ENCODE results near the gene PRKAG2.
"Not testable (repeated sequence)": the region's sequence is repeated elsewhere in the genome, so short reads cannot be mapped to it uniquely, and the experiment has no call there.

PRKAG2 gene

DNA sequence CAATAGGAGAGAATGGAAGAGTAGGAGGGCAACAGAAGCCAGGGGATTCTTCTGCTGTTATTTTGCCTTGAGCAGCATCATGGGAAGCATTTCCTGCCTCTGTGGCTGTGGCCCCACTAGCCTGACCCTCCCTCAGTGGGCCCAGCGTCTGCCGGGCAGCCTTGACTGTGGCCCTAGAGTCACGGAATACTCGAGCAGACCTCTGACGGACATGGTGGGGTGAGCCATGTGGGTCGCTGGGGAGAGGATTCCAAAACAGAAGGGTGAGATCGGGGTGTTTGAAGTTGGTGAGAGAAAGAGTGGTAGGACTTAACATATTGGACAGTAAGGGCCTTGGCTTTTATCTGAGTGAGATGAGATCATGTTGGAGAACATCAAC, 8.3 kb upstream of the PRKAG2 start:
- Histone ChIP-seq H3K9me3 (ENCODE audit: control insufficient read depth, low read length) (no peaks in the 10 kb centered on the region), H3K27me3 (ENCODE audit: control insufficient read depth, insufficient read depth, low read length, poor library complexity, severe bottlenecking) (no peaks in the 10 kb centered on the region), H3K27ac (ENCODE audit: insufficient read depth, low read depth, low read length, poor library complexity, severe bottlenecking) (no peak overlapping the region), H3K4me1 (ENCODE audit: control insufficient read depth, insufficient read depth, low read length) (peaks cover 5% of the 10 kb centered on the region), H3K4me3 (ENCODE audit: insufficient read depth, low read depth, low read length) (no peak overlapping the region), H3K36me3 (ENCODE audit: control insufficient read depth, insufficient read depth, low read length) (no peaks in the 10 kb centered on the region)
- 95% methylated on average over 7 of the region's 7 CpGs for WGBS, 2 experiments

DNA sequence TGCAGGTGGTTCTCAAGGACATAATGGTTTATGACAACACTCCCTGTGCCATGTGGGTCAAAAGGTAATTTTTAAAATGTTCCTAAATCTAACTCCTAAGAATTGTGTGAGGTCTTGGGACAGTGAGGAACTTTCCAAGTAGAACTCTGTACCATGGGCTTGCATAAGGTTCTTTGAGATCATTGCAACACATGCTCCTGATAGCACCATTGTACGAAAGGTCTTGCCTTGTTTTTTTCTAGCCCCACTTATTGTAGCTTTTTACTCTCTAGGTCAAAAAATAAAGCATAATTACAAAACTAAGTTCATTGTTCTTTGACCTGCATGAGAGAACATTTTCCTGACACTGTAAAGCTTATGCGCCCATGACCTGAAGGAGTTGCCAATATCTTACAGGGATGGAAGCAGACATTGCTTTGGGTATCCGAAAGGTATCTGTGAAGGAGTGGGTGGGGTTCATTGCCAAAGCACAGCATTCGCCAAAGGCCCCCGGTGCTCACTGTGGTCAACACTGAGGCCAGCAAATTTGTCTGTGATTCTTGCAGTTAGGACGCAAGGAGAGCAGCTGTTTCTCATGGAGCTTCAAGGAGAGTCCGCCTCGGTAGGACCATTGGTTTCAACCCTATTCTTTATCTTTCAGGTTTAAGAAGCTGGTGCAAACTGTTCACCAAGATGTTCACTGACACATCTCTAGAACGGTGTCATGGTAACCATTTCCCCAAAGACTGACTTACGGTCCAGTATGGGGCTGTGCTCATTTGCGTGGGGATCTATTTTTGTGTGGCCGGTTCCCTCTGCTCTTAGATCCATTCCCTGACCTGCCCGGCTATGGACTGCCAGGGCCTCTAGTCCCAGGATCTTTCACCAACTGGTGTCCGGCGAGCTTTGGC, 7.6 kb upstream of the PRKAG2 start:
- Histone ChIP-seq H3K4me1 (ENCODE audit: control insufficient read depth, insufficient read depth, low read length) (peaks cover 5% of the 10 kb centered on the region), H3K9me3 (ENCODE audit: control insufficient read depth, low read length) (no peaks in the 10 kb centered on the region), H3K4me3 (ENCODE audit: insufficient read depth, low read depth, low read length) (no peak overlapping the region), H3K36me3 (ENCODE audit: control insufficient read depth, insufficient read depth, low read length) (no peaks in the 10 kb centered on the region), H3K27ac (ENCODE audit: insufficient read depth, low read depth, low read length, poor library complexity, severe bottlenecking) (no peak overlapping the region), H3K27me3 (ENCODE audit: control insufficient read depth, insufficient read depth, low read length, poor library complexity, severe bottlenecking) (peaks cover 3% of the 10 kb centered on the region)
- 94 to 95% methylated on average over 15 of the region's 15 CpGs for WGBS, 2 experiments

DNA sequence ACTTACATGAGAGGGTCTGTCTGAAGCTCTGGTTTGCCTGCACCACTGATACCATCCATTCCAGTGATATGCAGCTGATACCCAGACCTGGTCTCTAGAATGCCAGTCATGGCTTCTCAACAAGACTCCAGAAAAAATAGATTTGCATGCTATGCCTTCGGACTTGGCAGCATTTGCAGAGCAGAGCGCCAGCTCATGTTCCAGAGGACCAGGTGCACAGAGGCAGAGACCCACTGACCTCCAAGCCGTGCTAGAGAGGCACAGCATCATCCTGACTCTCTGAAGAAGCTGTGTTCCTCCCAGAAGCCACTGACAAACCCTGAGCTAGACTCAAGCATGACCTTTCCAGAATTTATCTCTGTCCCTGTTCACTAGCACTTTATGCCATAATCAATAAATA, 6.9 kb upstream of the PRKAG2 start:
- H3K4me1 ChIP-seq (ENCODE audit: control insufficient read depth, insufficient read depth, low read length) = peaks cover 5% of the 10 kb centered on the region
- no peaks in the 10 kb centered on the region for H3K36me3 ChIP-seq (ENCODE audit: control insufficient read depth, insufficient read depth, low read length)
- WGBS, 2 experiments = 91% methylated on average over 3 of the region's 3 CpGs
- peaks cover 10% of the 10 kb centered on the region for H3K27me3 ChIP-seq (ENCODE audit: control insufficient read depth, insufficient read depth, low read length, poor library complexity, severe bottlenecking)
- no peak overlapping the region for H3K4me3 ChIP-seq (ENCODE audit: insufficient read depth, low read depth, low read length)
- H3K27ac ChIP-seq (ENCODE audit: insufficient read depth, low read depth, low read length, poor library complexity, severe bottlenecking) = no peak overlapping the region
- H3K9me3 ChIP-seq (ENCODE audit: control insufficient read depth, low read length) = no peaks in the 10 kb centered on the region

DNA sequence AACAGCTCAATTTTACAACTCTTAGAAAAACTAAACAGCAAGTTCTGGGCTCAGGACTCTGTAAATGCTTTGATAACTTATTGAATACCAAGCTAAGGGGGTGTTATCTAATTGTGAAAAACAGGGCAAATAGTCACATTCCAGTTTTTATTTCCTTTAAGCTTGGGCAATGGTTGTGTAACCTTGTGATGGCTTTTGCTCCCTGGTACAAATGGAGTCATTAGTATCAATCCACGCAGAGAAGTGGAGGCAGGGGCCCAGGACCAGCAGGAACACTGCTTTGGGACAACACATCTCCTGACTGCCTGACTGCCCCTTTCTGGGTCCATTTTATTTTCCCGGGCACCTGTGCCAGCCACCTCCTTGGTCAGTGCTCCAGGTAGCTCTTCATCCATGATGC, 5.8 kb upstream of the PRKAG2 start:
- no peak overlapping the region for H3K4me3 ChIP-seq (ENCODE audit: insufficient read depth, low read depth, low read length)
- H3K36me3 ChIP-seq (ENCODE audit: control insufficient read depth, insufficient read depth, low read length) = no peaks in the 10 kb centered on the region
- no peaks in the 10 kb centered on the region for H3K9me3 ChIP-seq (ENCODE audit: control insufficient read depth, low read length)
- peaks cover 5% of the 10 kb centered on the region for H3K4me1 ChIP-seq (ENCODE audit: control insufficient read depth, insufficient read depth, low read length)
- H3K27ac ChIP-seq (ENCODE audit: insufficient read depth, low read depth, low read length, poor library complexity, severe bottlenecking) = no peak overlapping the region
- peaks cover 21% of the 10 kb centered on the region for H3K27me3 ChIP-seq (ENCODE audit: control insufficient read depth, insufficient read depth, low read length, poor library complexity, severe bottlenecking)
- 88 to 91% methylated on average over 2 of the region's 2 CpGs for WGBS, 2 experiments

GRCh38 chr7:151880688-151881087, 3.8 kb upstream of the PRKAG2 start:
- 90 to 99% methylated on average over 3 of the region's 3 CpGs for WGBS, 2 experiments
- Histone ChIP-seq H3K27ac (ENCODE audit: insufficient read depth, low read depth, low read length, poor library complexity, severe bottlenecking) (no peak overlapping the region), H3K4me3 (ENCODE audit: insufficient read depth, low read depth, low read length) (no peak overlapping the region), H3K4me1 (ENCODE audit: control insufficient read depth, insufficient read depth, low read length) (peaks cover 5% of the 10 kb centered on the region), H3K36me3 (ENCODE audit: control insufficient read depth, insufficient read depth, low read length) (no peaks in the 10 kb centered on the region), H3K9me3 (ENCODE audit: control insufficient read depth, low read length) (no peaks in the 10 kb centered on the region), H3K27me3 (ENCODE audit: control insufficient read depth, insufficient read depth, low read length, poor library complexity, severe bottlenecking) (peaks cover 37% of the 10 kb centered on the region)

DNA sequence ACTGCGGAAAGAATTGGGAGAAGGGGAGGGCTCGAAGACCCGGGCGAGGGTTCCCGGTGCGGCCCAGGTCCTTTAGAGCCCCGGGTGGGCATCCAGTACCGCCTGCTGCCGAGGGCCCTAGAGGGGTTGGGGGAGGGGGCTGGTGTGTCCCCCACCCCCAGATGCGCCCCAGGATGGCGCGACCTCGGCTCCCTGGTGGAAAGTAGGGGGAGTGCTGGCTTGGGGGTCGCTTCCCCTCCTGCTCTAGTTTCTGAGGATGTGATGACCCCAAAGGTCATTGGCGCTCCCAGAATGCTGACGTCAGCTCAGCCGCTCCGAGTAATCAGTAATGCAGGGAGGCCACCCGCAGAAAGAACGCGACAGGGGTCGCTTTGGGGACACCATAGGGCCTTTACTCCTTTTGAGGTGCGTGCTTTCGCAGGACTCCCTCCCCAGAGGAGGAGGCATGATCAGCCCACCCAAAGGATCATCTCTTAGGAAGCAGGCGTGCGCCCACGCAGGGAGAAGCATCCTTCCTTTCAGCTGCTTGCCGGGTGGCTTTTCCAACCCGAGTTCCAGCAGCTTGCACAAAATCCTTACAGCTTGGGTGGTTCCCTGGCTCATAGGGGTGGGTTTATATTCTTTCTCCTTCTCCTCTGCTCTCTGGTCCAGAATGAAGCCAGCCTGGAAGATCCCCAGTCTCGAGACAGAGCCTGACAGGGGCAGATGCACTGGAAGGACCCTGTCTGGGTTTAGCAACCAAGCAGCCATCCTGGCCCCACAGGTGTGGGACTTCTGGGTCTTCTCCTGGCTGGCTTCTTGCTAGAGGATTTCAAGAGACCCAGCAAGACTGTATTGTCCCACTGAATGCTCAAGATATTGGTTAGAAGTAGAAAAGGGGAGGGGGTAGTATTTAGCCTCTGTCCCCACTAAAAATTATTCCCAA, 1.3 kb upstream of the PRKAG2 start:
- Histone ChIP-seq H3K4me1 (ENCODE audit: control insufficient read depth, insufficient read depth, low read length) (peaks cover 11% of the 10 kb centered on the region), H3K4me3 (ENCODE audit: insufficient read depth, low read depth, low read length) (peak overlapping the region; percentile 53), H3K9me3 (ENCODE audit: control insufficient read depth, low read length) (no peaks in the 10 kb centered on the region), H3K27me3 (ENCODE audit: control insufficient read depth, insufficient read depth, low read length, poor library complexity, severe bottlenecking) (peaks cover 45% of the 10 kb centered on the region), H3K36me3 (ENCODE audit: control insufficient read depth, insufficient read depth, low read length) (no peaks in the 10 kb centered on the region), H3K27ac (ENCODE audit: insufficient read depth, low read depth, low read length, poor library complexity, severe bottlenecking) (no peak overlapping the region)
- 16 to 18% methylated on average over 30 of the region's 30 CpGs for WGBS, 2 experiments

GRCh38 chr7:151875942-151876898, 695 bp downstream of the PRKAG2 start:
- Histone ChIP-seq H3K36me3 (ENCODE audit: control insufficient read depth, insufficient read depth, low read length) (no peaks in the 10 kb centered on the region), H3K27me3 (ENCODE audit: control insufficient read depth, insufficient read depth, low read length, poor library complexity, severe bottlenecking) (peaks cover 45% of the 10 kb centered on the region), H3K27ac (ENCODE audit: insufficient read depth, low read depth, low read length, poor library complexity, severe bottlenecking) (no peak overlapping the region), H3K4me3 (ENCODE audit: insufficient read depth, low read depth, low read length) (peak overlapping the region; percentile 53), H3K9me3 (ENCODE audit: control insufficient read depth, low read length) (no peaks in the 10 kb centered on the region), H3K4me1 (ENCODE audit: control insufficient read depth, insufficient read depth, low read length) (peaks cover 11% of the 10 kb centered on the region)
- WGBS, 2 experiments = 0% methylated on average over 90 of the region's 93 CpGs

- not testable (repeated sequence) for H3K9me3 ChIP-seq (ENCODE audit: control insufficient read depth, low read length); H3K4me3 ChIP-seq (ENCODE audit: insufficient read depth, low read depth, low read length); H3K36me3 ChIP-seq (ENCODE audit: control insufficient read depth, insufficient read depth, low read length); H3K27ac ChIP-seq (ENCODE audit: insufficient read depth, low read depth, low read length, poor library complexity, severe bottlenecking)
- peaks cover 42% of the 10 kb centered on the region for H3K27me3 ChIP-seq (ENCODE audit: control insufficient read depth, insufficient read depth, low read length, poor library complexity, severe bottlenecking)
- peaks cover 11% of the 10 kb centered on the region for H3K4me1 ChIP-seq (ENCODE audit: control insufficient read depth, insufficient read depth, low read length)
- 81 to 87% methylated on average over 4 of the region's 4 CpGs for WGBS, 2 experiments
Measured at GRCh38 chr7:151874479-151874878, 2.4 kb downstream of the PRKAG2 start.

DNA sequence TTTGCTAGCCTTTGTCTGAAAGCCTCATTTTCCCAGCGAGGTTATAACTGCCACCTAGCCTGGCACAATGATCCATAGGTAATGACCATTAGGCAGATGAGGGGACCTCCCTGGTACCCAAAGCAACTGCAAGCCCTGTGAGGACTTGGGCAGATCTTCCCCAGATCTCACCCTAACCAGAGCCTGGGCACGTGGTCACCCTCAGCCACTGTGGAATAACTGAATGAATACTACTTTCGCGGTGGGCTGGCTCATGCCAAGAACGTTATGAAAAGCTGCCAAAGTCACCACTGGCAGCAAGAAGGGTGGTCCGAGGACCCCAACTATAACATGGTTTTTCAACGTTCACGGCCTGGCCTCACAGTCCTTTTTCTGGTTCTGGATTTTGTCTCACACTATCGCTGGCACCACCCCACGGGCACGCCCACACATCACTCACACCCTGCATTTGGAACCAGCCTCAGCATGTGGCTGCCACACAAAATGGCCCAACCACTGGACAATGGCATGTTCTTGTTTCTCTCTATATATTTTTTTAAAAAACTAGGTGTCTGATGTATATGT, 3.4 kb downstream of the PRKAG2 start:
- Histone ChIP-seq H3K27me3 (ENCODE audit: control insufficient read depth, insufficient read depth, low read length, poor library complexity, severe bottlenecking) (peaks cover 32% of the 10 kb centered on the region), H3K4me1 (ENCODE audit: control insufficient read depth, insufficient read depth, low read length) (peaks cover 11% of the 10 kb centered on the region), H3K9me3 (ENCODE audit: control insufficient read depth, low read length) (no peaks in the 10 kb centered on the region), H3K27ac (ENCODE audit: insufficient read depth, low read depth, low read length, poor library complexity, severe bottlenecking) (no peak overlapping the region), H3K4me3 (ENCODE audit: insufficient read depth, low read depth, low read length) (no peak overlapping the region), H3K36me3 (ENCODE audit: control insufficient read depth, insufficient read depth, low read length) (no peaks in the 10 kb centered on the region)
- 78 to 79% methylated on average over 11 of the region's 11 CpGs for WGBS, 2 experiments

Data from ectodermal cell (in vitro differentiated cells).